Naive B cell (primary cell): ENCODE results near the gene DOCK2. TPM values are rescaled to one million over a fixed set of nuclear protein-coding genes. Genes with fewer than 3 reads are reported as not detected.

Source experiments
- ATAC-seq, 2 donors: fragments of 150-1000 bp; cut with Tn5 transposase; 2 replicates each; pipeline ENCODE4 v1.10.0; 2021; ENCODE audit warnings: low read depth in 2 of 2, mild to moderate bottlenecking in 2 of 2, moderate library complexity in 2 of 2
- DNase-seq: peaks from one replicate; pipeline ENCODE4 v3.0.0; 2022
- H3K27ac Mint-ChIP-seq, 6 donors: one replicate each; pipeline ENCODE4 v1.8.0; 2020 to 2022; ENCODE audit warnings: mild to moderate bottlenecking in 6 of 6, mixed read lengths in 6 of 6, moderate library complexity in 5 of 6, inconsistent platforms in 2 of 6
- H3K27me3 Mint-ChIP-seq, 3 donors: one replicate each; pipeline ENCODE4 v1.8.0; 2021 to 2022; ENCODE audit warnings: mixed read lengths in 3 of 3, mild to moderate bottlenecking in 1 of 3
- H3K36me3 Mint-ChIP-seq, 2 donors: one replicate each; pipeline ENCODE4 v1.8.0; 2020 to 2022; ENCODE audit warnings: mixed read lengths in 2 of 2, inconsistent platforms in 1 of 2, mild to moderate bottlenecking in 1 of 2
- H3K4me1 Mint-ChIP-seq, 3 donors: one replicate each; pipeline ENCODE4 v1.8.0; 2020 to 2022; ENCODE audit warnings: mixed read lengths in 3 of 3, inconsistent platforms in 1 of 3, mild to moderate bottlenecking in 1 of 3, moderate library complexity in 1 of 3
- H3K4me3 Mint-ChIP-seq, 8 donors: one replicate each; pipeline ENCODE4 v1.8.0; 2020 to 2022; ENCODE audit warnings: mild to moderate bottlenecking in 8 of 8, mixed read lengths in 8 of 8, moderate library complexity in 8 of 8, inconsistent platforms in 2 of 8
- H3K9me3 Mint-ChIP-seq, 7 donors: one replicate each; pipeline ENCODE4 v1.8.0; 2020 to 2022; ENCODE audit warnings: mixed read lengths in 7 of 7, mild to moderate bottlenecking in 5 of 7, inconsistent platforms in 2 of 7, moderate library complexity in 1 of 7
- polyA plus RNA-seq, 6 donors: library from polyadenylated mRNA; unstranded; fragments of 300-500 nt; fragmentation: Illumina TruSeq; gene quantifications; one replicate each; pipeline ENCODE4 v1.2.3, GENCODE V29; 2021; ENCODE audit warnings: low read depth in 6 of 6

DOCK2 gene
- polyA plus RNA-seq, 6 donors from 2014 or later = 62.1 to 165 (median 106) TPM

GRCh38 chr5:169697976-169698375 lies 60.9 kb downstream of the DOCK2 start:
- Mint-ChIP-seq H3K36me3 (peaks cover 45 to 57% of the 10 kb centered on the region in 2 donors), H3K4me3 (peak overlapping the region in 1 of 8 donors; percentile 13), H3K9me3 (no peaks in the 10 kb centered on the region), H3K4me1 (peaks cover 0 to 7% (median 0%) of the 10 kb centered on the region in 3 donors), H3K27me3 (no peaks in the 10 kb centered on the region), H3K27ac (peak overlapping the region in 1 of 6 donors; percentile 44)
- ATAC-seq (no peak), DNase-seq (no peak)

- peaks cover 0 to 7% (median 2%) of the 10 kb centered on the region in 3 donors for H3K4me1 Mint-ChIP-seq
- DNase-seq = no peak
- no peak for ATAC-seq
- no peaks in the 10 kb centered on the region for H3K9me3 Mint-ChIP-seq
- no peak overlapping the region for H3K27ac Mint-ChIP-seq
- peaks cover 37 to 46% of the 10 kb centered on the region in 2 donors for H3K36me3 Mint-ChIP-seq
- no peaks in the 10 kb centered on the region for H3K27me3 Mint-ChIP-seq
- no peak overlapping the region for H3K4me3 Mint-ChIP-seq
These were observed 63.5 kb downstream of the DOCK2 start for GRCh38 chr5:169700611-169701010.

GRCh38 chr5:169701910-169702451 lies 64.9 kb downstream of the DOCK2 start:
- no peak for ATAC-seq
- H3K27ac Mint-ChIP-seq = peak overlapping the region in 5 of 6 donors; percentile 10 to 83 (median 17)
- no peaks in the 10 kb centered on the region for H3K9me3 Mint-ChIP-seq
- H3K4me1 Mint-ChIP-seq = peaks cover 0 to 7% (median 4%) of the 10 kb centered on the region in 3 donors
- H3K36me3 Mint-ChIP-seq = peaks cover 33 to 49% of the 10 kb centered on the region in 2 donors
- no peak for DNase-seq
- no peaks in the 10 kb centered on the region for H3K27me3 Mint-ChIP-seq
- H3K4me3 Mint-ChIP-seq = no peak overlapping the region

GRCh38 chr5:169702693-169703481 lies 65.8 kb downstream of the DOCK2 start:
- DNase-seq = no peak
- Mint-ChIP-seq H3K27ac (peak overlapping the region in 3 of 6 donors; percentile 14 to 92 (median 60)), H3K4me1 (peaks cover 3 to 7% (median 4%) of the 10 kb centered on the region in 3 donors), H3K4me3 (no peak overlapping the region), H3K9me3 (no peaks in the 10 kb centered on the region), H3K27me3 (no peaks in the 10 kb centered on the region), H3K36me3 (peaks cover 41 to 51% of the 10 kb centered on the region in 2 donors)
- ATAC-seq = peak in 1 of 2 donors; percentile 72

- Mint-ChIP-seq H3K27me3 (no peaks in the 10 kb centered on the region), H3K9me3 (no peaks in the 10 kb centered on the region), H3K36me3 (peaks cover 34 to 43% of the 10 kb centered on the region in 2 donors), H3K27ac (peak overlapping the region in 2 of 6 donors; percentile 8 to 14), H3K4me1 (peaks cover 3 to 7% (median 4%) of the 10 kb centered on the region in 3 donors), H3K4me3 (no peak overlapping the region)
- DNase-seq = no peak
- no peak for ATAC-seq
These were observed 66.7 kb downstream of the DOCK2 start for GRCh38 chr5:169703813-169704212.

GRCh38 chr5:169705322-169705721 lies 68.2 kb downstream of the DOCK2 start:
- Mint-ChIP-seq H3K4me1 (peaks cover 3 to 7% (median 4%) of the 10 kb centered on the region in 3 donors), H3K4me3 (no peak overlapping the region)
- peak in 1 of 2 donors; percentile 47 for ATAC-seq

GRCh38 chr5:169706071-169706470 lies 69.0 kb downstream of the DOCK2 start:
- H3K9me3 Mint-ChIP-seq = no peaks in the 10 kb centered on the region
- H3K4me3 Mint-ChIP-seq = peak overlapping the region in 1 of 8 donors; percentile 22
- H3K27me3 Mint-ChIP-seq = no peaks in the 10 kb centered on the region
- peaks cover 3 to 7% (median 4%) of the 10 kb centered on the region in 3 donors for H3K4me1 Mint-ChIP-seq
- H3K36me3 Mint-ChIP-seq = peaks cover 30 to 34% of the 10 kb centered on the region in 2 donors
- DNase-seq = no peak
- peak overlapping the region in 3 of 6 donors; percentile 36 to 66 (median 58) for H3K27ac Mint-ChIP-seq
- ATAC-seq = no peak

More at GRCh38 chr5:169705322-169705721, 68.2 kb downstream of the DOCK2 start:
- Mint-ChIP-seq H3K27ac (peak overlapping the region in 3 of 6 donors; percentile 47 to 66 (median 58)), H3K27me3 (no peaks in the 10 kb centered on the region), H3K36me3 (peaks cover 28 to 30% of the 10 kb centered on the region in 2 donors), H3K9me3 (no peaks in the 10 kb centered on the region)
- DNase-seq = no peak

- Mint-ChIP-seq H3K9me3 (no peaks in the 10 kb centered on the region), H3K4me3 (no peak overlapping the region), H3K27ac (peak overlapping the region in 1 of 6 donors; percentile 80), H3K4me1 (peaks cover 3 to 4% (median 4%) of the 10 kb centered on the region in 3 donors), H3K27me3 (no peaks in the 10 kb centered on the region), H3K36me3 (peaks cover 31 to 36% of the 10 kb centered on the region in 2 donors)
- ATAC-seq (no peak), DNase-seq (no peak)
These were observed 69.8 kb downstream of the DOCK2 start for GRCh38 chr5:169706758-169707450.

GRCh38 chr5:169707686-169708085 lies 70.6 kb downstream of the DOCK2 start:
- H3K36me3 Mint-ChIP-seq = peaks cover 30 to 34% of the 10 kb centered on the region in 2 donors
- no peak overlapping the region for H3K4me3 Mint-ChIP-seq
- H3K9me3 Mint-ChIP-seq = no peaks in the 10 kb centered on the region

GRCh38 chr5:169710675-169711074 lies 73.6 kb downstream of the DOCK2 start:
- ATAC-seq (no peak), DNase-seq (no peak)
- Mint-ChIP-seq H3K4me3 (no peak overlapping the region), H3K9me3 (no peaks in the 10 kb centered on the region), H3K4me1 (peaks cover 0 to 3% (median 3%) of the 10 kb centered on the region in 3 donors), H3K27me3 (no peaks in the 10 kb centered on the region), H3K27ac (peak overlapping the region in 1 of 6 donors; percentile 49), H3K36me3 (peaks cover 44% of the 10 kb centered on the region in 2 donors)

More at GRCh38 chr5:169707686-169708085, 70.6 kb downstream of the DOCK2 start:
- H3K4me1 Mint-ChIP-seq = peaks cover 0 to 4% (median 3%) of the 10 kb centered on the region in 3 donors
- H3K27me3 Mint-ChIP-seq = no peaks in the 10 kb centered on the region
- no peak for ATAC-seq
- peak overlapping the region in 1 of 6 donors; percentile 42 for H3K27ac Mint-ChIP-seq
- no peak for DNase-seq

GRCh38 chr5:169711551-169712225 lies 74.6 kb downstream of the DOCK2 start:
- ATAC-seq (no peak), DNase-seq (no peak)
- peaks cover 48 to 54% of the 10 kb centered on the region in 2 donors for H3K36me3 Mint-ChIP-seq
- H3K9me3 Mint-ChIP-seq = no peaks in the 10 kb centered on the region
- H3K27ac Mint-ChIP-seq = peak overlapping the region in 2 of 6 donors; percentile 6 to 9
- no peaks in the 10 kb centered on the region for H3K27me3 Mint-ChIP-seq
- peaks cover 0 to 3% (median 0%) of the 10 kb centered on the region in 3 donors for H3K4me1 Mint-ChIP-seq
- H3K4me3 Mint-ChIP-seq = peak overlapping the region in 1 of 8 donors; percentile 64

GRCh38 chr5:169712428-169712827 lies 75.4 kb downstream of the DOCK2 start:
- Mint-ChIP-seq H3K9me3 (no peaks in the 10 kb centered on the region), H3K27me3 (no peaks in the 10 kb centered on the region), H3K4me3 (no peak overlapping the region), H3K4me1 (peaks cover 0 to under 1% (median 0%) of the 10 kb centered on the region in 3 donors), H3K36me3 (peaks cover 51 to 57% of the 10 kb centered on the region in 2 donors), H3K27ac (no peak overlapping the region)
- ATAC-seq (no peak), DNase-seq (no peak)

- ATAC-seq (no peak), DNase-seq (no peak)
- peaks cover 69 to 79% of the 10 kb centered on the region in 2 donors for H3K36me3 Mint-ChIP-seq
- no peak overlapping the region for H3K27ac Mint-ChIP-seq
- H3K4me3 Mint-ChIP-seq = no peak overlapping the region
- H3K9me3 Mint-ChIP-seq = no peaks in the 10 kb centered on the region
- H3K4me1 Mint-ChIP-seq = peaks cover 0 to 5% (median 3%) of the 10 kb centered on the region in 3 donors
- H3K27me3 Mint-ChIP-seq = no peaks in the 10 kb centered on the region
These were observed 79.2 kb downstream of the DOCK2 start for GRCh38 chr5:169716287-169716686.
